GM18502 (cell line): ENCODE data around the gene CCDC40.

ENCODE experiments used
- ATAC-seq: cut with Tn5 transposase; IDR thresholded peaks from one replicate; pipeline ENCODE4 v1.9.1; 2021; ENCODE audit warnings: mild to moderate bottlenecking; ENCODE audit not compliant: unreplicated experiment, poor library complexity

CCDC40 gene

DNA sequence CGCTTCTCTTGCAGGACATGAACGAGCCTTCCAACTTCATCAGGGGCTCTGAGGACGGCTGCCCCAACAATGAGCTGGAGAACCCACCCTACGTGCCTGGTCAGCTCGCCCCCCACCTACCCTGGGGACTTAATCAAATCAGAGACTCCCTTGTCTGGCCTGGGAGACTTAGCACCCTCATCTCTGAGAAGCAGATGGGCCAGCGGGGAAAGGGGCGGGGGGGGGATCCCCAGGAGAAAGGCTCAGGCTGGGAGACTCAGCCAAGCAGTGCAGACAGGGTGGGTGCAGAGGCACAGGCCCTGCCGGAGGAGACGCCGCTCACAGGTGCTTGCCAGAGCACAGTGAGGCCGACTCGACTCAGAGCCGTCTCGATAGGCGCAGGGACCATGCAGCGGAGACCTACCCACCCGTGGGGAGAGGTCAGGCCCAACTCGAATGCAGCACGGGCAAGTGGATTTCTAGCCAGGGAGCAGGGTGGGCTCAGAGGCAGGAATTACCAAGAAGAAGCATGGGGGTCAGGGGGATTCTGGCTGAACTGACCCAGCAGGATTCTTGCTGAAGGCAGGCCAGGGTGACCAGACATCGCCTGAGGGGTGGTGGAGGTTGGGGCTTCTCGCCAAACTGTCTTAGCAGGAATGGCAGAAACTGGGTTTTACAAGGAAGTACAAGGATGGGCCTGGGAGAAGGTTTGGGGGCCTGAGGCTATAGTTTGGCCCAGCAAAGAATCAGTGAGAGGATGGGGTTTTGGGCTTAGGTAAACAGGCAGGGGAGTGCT, 74.7 kb downstream of the CCDC40 start:
- ATAC-seq: no peak

DNA sequence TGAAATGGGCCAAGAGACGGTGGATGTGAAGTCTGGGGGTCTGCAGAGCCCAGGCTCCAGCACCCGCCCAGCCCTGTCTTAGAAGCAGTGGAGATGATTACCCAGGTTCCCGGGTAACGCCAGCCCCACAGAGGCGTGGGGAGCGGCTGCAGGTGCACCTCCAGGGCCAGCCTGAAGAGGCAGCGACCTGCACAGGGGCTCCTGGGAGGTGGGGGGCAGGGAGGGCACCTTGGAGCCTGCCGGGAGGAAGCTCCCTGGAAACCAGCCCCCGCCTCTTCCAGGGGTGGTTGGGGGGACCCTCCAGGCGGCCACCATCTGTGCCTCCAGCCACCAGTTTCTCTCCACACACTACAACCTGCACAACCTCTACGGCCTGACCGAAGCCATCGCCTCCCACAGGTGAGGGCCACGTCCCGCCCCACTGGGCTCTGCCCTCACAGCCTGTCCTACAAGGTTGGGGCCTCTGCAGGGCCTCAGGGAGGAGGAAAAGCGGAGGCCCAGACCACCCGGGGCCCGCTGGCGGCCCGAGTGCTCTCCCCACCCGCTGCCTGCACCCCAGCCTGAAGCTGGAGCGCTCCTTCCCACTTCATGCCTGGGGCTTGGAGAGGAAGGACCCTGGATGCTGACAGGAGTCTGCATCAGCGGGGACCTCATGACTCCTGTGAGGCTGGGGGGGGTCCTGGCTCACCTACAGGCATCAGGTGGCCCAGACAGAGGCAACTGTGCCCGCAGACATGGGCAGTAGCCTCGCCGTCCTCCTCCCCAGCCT, 75.4 kb downstream of the CCDC40 start:
- ATAC-seq: no peak

DNA sequence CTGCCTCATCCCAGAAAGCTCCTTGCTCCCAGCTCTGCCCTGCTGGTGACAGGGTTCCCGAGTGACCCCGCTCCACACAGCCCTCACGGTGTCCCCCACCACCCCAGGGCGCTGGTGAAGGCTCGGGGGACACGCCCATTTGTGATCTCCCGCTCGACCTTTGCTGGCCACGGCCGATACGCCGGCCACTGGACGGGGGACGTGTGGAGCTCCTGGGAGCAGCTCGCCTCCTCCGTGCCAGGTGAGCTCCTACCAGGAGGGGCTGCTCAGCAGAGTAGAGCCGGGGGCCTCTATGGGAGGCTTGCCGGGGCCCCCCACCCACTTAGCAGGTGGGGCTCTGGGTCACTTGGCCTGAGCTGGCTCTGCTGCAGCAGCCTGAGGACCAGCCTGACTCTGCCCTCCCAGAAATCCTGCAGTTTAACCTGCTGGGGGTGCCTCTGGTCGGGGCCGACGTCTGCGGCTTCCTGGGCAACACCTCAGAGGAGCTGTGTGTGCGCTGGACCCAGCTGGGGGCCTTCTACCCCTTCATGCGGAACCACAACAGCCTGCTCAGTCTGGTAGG, 76.1 kb downstream of the CCDC40 start:
- ATAC-seq: no peak

DNA sequence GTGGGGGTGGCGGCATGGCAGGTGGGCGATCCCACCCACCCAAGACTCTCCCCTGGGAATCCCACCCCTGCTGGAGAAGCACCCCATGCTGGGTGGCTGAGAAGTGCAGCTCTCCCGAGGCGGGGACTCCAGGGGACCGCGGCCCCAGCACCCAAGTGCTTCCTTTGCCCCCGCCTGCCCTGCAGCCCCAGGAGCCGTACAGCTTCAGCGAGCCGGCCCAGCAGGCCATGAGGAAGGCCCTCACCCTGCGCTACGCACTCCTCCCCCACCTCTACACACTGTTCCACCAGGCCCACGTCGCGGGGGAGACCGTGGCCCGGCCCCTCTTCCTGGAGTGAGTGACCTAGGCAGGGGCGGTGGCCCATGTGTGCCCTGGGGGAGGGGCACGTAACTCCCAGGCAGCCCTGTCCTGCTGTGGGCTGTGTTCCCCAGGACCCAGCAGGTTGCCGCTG, 76.6 kb downstream of the CCDC40 start:
- ATAC-seq: no peak

DNA sequence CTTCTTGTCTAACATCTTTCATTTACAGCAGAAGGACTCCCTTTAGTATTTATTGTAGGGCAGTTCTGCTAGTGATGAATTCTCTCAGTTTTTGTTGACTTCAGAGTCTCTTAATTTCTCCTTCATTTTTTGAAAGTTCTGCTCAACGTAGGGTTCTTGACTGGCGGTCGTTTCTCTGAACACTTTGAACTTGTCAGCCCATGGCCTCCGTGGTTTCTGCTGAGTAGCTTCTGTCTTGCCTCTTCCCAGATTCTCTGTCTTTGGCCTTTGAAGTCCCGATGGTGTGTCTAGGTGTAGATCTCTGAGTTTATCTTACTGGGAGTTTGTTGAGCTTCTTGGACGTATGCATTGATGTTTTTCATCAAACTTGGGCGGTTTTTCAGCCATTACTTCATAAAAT, 78.3 kb downstream of the CCDC40 start:
- no peak for ATAC-seq

DNA sequence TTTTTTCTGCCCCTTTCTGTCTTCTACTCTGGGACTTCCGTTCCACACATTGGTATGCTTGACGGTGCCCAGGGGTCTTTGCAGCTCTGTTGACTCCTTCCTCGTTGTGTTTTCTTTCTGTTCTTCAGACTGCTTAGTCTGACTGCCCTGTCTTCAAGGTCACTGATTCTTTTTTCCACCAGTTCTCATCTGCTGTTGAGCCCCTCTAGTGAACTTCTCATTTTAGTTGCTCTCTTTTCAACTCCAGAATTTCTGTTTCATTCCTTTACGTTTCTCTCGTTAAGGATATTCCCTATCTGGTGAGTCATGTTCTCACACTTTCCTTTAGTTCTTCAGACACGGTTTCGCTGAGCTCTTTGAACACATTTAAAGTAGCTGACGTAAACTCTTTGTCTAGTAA, 78.7 kb downstream of the CCDC40 start:
- ATAC-seq: no peak

GRCh38 chr17:80116276-80116920, 80.0 kb downstream of the CCDC40 start:
- no peak for ATAC-seq

DNA sequence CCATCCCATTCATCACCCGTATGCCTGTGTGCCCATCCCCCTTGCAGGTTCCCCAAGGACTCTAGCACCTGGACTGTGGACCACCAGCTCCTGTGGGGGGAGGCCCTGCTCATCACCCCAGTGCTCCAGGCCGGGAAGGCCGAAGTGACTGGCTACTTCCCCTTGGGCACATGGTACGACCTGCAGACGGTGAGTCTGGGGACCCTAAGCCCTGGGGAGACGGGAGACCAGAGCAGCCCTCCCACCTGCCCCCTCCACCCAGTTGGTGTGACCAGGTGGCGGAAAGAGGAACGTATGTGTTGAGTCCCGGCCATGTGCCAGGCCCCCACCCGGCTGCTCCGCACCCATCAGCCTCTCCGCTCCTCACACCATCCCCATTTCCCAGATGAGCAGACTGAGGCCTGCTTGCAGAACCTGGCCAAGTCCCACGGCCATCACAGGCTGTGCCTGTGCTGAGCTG, 80.5 kb downstream of the CCDC40 start:
- no peak for ATAC-seq

DNA sequence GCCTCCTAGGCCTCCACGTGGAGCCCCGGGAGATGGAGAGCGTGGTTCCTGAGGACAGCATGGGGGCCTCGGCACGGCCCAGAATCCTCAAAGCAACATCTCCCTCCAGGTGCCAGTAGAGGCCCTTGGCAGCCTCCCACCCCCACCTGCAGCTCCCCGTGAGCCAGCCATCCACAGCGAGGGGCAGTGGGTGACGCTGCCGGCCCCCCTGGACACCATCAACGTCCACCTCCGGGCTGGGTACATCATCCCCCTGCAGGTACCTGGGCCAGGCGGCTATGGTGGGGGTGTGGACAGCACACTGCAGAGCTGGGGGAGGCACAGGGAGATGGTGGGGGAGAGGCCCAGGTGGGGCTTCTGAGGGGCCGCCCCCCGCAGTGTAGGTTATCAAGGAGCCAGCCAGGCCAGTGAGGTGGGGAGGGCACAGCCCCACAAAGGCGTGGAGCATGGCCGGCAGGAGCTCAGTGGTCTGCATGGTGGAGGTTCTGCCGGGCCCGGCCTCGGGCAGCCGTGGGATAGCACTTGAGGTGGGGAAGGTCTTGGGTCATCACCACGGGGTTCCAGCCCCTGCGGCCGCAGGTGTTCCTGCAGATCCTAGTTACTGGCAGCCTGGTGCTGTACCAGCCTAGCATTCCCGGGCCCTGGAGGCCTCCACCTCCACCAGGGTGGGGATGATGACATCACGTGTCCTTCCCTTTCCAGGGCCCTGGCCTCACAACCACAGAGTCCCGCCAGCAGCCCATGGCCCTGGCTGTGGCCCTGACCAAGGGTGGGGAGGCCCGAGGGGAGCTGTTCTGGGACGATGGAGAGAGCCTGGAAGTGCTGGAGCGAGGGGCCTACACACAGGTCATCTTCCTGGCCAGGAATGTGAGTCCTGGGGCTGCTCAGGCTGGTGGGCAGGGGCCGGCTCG, 81.3 kb downstream of the CCDC40 start:
- no peak for ATAC-seq

DNA sequence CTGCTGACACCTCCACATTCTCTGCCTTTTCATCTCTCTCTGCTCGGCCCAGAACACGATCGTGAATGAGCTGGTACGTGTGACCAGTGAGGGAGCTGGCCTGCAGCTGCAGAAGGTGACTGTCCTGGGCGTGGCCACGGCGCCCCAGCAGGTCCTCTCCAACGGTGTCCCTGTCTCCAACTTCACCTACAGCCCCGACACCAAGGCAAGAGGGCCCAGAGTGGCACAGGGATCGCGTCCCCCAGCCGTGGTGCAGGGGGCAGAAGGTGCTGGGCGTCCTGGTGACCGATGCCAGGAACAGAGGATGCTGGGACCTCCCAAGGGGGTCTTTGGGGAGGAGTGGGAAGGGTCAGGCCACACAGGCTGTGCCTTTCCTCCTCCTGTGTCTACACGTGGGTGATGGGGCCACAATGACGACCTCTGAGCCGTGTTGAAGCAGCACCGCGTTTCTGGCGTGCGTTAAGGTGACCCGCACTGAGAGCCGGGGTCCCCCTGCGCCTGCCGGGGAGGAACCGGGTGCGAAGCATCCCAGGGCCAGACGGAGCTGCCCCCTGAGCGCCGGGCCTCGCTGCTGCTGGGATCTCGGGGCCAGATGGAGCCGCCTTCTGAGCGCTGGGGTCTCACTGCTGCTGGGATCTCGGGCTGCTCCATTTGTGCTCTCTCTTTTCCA, 82.3 kb downstream of the CCDC40 start:
- no peak for ATAC-seq

- no peak for ATAC-seq
Measured at GRCh38 chr17:80119271-80119791, 82.9 kb downstream of the CCDC40 start.

DNA sequence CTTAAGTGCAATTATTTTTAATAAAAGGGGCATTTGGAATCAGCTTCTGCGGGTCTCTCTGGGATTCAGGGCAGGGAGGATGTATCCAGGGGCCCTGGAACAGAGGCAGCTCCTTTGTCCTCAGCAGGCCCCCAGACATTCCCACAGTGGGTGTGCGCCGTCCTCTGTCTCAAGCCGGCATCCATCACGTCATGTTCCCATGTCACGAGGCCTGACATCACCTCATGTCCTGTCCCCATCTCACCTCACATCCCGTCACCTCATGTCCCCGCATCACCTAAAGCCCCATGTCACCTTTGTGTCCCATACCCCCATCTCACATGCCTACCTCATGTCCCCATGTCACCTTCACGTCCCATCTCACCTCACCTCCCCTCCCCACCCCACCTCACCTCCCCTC, 83.4 kb downstream of the CCDC40 start:
- no peak for ATAC-seq

GRCh38 chr17:80122026-80122575, 85.7 kb downstream of the CCDC40 start:
- ATAC-seq: no peak

- ATAC-seq: no peak
Measured at GRCh38 chr17:80122926-80123505, 86.6 kb downstream of the CCDC40 start.

DNA sequence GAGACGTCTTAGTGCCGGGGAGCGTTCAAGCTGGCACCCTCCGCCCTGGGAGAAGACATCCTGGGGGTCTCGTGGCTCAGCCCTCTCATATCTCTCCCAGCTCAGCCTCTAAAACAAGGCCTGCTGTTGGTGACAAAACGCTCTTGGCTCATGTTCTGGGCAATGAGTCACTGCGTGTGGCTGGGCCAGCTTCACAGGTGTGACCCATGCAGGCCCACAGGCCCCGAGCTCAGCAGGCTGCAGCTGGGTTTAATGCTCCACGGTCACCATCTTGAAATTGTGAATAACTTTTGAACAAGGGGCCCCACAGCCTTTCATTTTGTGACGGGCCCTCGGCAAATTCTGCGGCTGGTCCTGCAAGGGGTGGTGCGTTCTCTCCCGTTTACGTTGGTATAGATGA, 87.3 kb downstream of the CCDC40 start:
- ATAC-seq: no peak

- ATAC-seq: no peak
Measured at GRCh38 chr17:80124351-80124981, 88.0 kb downstream of the CCDC40 start.

GRCh38 chr17:80125656-80126448, 89.4 kb downstream of the CCDC40 start:
- no peak for ATAC-seq
